OCI-LY1 (cell line): ENCODE results near the gene ZNF362.

Experiments used
- H2AFZ ChIP-seq: fragments of 200-600 bp; sonication (generic), shearing (Covaris generic); 2 replicates; pipeline ENCODE4 v1.6.0; 2014; ENCODE audit warnings: antibody characterized with exemption, mild to moderate bottlenecking, low read length
- H3F3A ChIP-seq: fragments of 200-600 bp; sonication (generic), shearing (Covaris generic); 2 replicates; pipeline ENCODE4 v1.6.0; 2014; ENCODE audit warnings: mild to moderate bottlenecking, antibody characterized with exemption, low read length, moderate library complexity; ENCODE audit not compliant: insufficient read depth
- H3K27ac ChIP-seq: fragments of 200-600 bp; sonication (generic); 2 replicates; pipeline ENCODE4 v1.5.1; 2014; ENCODE audit warnings: low read length, mixed run types, mild to moderate bottlenecking, low read depth; ENCODE audit not compliant: poor library complexity, severe bottlenecking
- H3K27me3 ChIP-seq: fragments of 200-600 bp; sonication (generic); 2 replicates; pipeline ENCODE4 v1.6.0; 2014; ENCODE audit warnings: antibody characterized with exemption, mild to moderate bottlenecking, low read length, moderate library complexity; ENCODE audit not compliant: insufficient read depth
- H3K36me3 ChIP-seq: fragments of 200-600 bp; sonication (generic); 2 replicates; pipeline ENCODE4 v1.6.1; 2014; ENCODE audit warnings: mild to moderate bottlenecking, antibody characterized with exemption, low read length, moderate library complexity, mixed read lengths; ENCODE audit not compliant: insufficient read depth
- H3K4me1 ChIP-seq: fragments of 200-600 bp; sonication (generic); 2 replicates; pipeline ENCODE4 v1.5.1; 2014; ENCODE audit warnings: mild to moderate bottlenecking, low read length, moderate library complexity; ENCODE audit not compliant: insufficient read depth, severe bottlenecking
- H3K4me2 ChIP-seq: fragments of 200-600 bp; sonication (generic), shearing (Covaris generic); 2 replicates; pipeline ENCODE4 v1.6.1; 2014; ENCODE audit warnings: low read length
- H3K4me3 ChIP-seq: fragments of 200-600 bp; sonication (generic); 2 replicates; pipeline ENCODE4 v1.5.1; 2014; ENCODE audit warnings: low read length, low read depth, mild to moderate bottlenecking, mixed read lengths; ENCODE audit not compliant: poor library complexity, severe bottlenecking
- H3K79me2 ChIP-seq: fragments of 200-600 bp; shearing (Covaris generic); 2 replicates; pipeline ENCODE4 v1.6.1; 2016; ENCODE audit warnings: mixed run types, low read length, mixed read lengths; ENCODE audit not compliant: insufficient read depth
- H3K9ac ChIP-seq: fragments of 200-600 bp; sonication (generic), shearing (Covaris generic); 2 replicates; pipeline ENCODE4 v1.6.1; 2014; ENCODE audit warnings: mild to moderate bottlenecking, low read length, mixed read lengths
- H3K9me2 ChIP-seq: fragments of 200-600 bp; sonication (generic), shearing (Covaris generic); 2 replicates; pipeline ENCODE4 v1.6.1; 2014; ENCODE audit warnings: low read depth, mild to moderate bottlenecking, low read length, mixed read lengths
- H3K9me3 ChIP-seq: fragments of 200-600 bp; shearing (Covaris generic); 2 replicates; pipeline ENCODE4 v1.6.1; 2014; ENCODE audit warnings: low read length, mixed read lengths
- H4K20me1 ChIP-seq: fragments of 200-600 bp; sonication (generic), shearing (Covaris generic); 2 replicates; pipeline ENCODE4 v1.6.0; 2016; ENCODE audit warnings: mild to moderate bottlenecking, low read length; ENCODE audit not compliant: insufficient read depth
- EZH2 ChIP-seq: fragments of 200-600 bp; sonication (generic), shearing (Covaris generic); IDR thresholded peaks from 2 replicates; pipeline ENCODE4 v1.8.0; 2017; ENCODE audit warnings: borderline replicate concordance, mixed run types, mild to moderate bottlenecking, antibody characterized with exemption, low read length, moderate library complexity, mixed read lengths
- TF ChIP-seq, protein P1 (sequence below): fragments of 200-600 bp; sonication (generic), shearing (Covaris generic); IDR thresholded peaks from 2 replicates; pipeline ENCODE4 v1.5.1; 2017; ENCODE audit warnings: mild to moderate bottlenecking, antibody characterized with exemption, low read length, moderate library complexity, mixed read lengths

Gene ZNF362

DNA sequence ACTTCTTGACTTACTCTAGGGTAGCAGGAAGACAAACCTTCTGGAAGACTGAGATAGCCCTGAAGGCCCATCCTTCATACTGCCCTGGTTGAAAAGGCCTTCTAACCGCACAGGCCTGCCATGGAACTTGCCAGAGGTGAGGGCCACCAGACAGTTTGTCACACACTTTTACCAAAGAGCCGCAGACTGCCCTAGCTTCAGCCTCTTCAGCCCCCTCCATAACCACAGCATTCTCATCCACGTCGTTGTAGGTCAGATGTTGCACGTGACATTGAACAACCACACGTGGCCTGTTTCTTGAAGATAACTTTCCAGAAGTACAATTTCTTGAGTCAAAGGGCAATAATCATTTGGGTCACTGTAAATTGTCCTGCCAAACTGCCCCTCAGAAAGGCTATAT, 18.9 kb downstream of the ZNF362 start:
- H2AFZ ChIP-seq: no peak overlapping the region
- no peaks in the 10 kb centered on the region for H3K9me3 ChIP-seq
- TF ChIP-seq, protein P1, sequence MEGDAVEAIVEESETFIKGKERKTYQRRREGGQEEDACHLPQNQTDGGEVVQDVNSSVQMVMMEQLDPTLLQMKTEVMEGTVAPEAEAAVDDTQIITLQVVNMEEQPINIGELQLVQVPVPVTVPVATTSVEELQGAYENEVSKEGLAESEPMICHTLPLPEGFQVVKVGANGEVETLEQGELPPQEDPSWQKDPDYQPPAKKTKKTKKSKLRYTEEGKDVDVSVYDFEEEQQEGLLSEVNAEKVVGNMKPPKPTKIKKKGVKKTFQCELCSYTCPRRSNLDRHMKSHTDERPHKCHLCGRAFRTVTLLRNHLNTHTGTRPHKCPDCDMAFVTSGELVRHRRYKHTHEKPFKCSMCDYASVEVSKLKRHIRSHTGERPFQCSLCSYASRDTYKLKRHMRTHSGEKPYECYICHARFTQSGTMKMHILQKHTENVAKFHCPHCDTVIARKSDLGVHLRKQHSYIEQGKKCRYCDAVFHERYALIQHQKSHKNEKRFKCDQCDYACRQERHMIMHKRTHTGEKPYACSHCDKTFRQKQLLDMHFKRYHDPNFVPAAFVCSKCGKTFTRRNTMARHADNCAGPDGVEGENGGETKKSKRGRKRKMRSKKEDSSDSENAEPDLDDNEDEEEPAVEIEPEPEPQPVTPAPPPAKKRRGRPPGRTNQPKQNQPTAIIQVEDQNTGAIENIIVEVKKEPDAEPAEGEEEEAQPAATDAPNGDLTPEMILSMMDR: no peak
- TF ChIP-seq EZH2: no peak
- no peaks in the 10 kb centered on the region for H4K20me1 ChIP-seq
- H3K27me3 ChIP-seq: no peaks in the 10 kb centered on the region
- H3K4me2 ChIP-seq: no peak overlapping the region
- H3K9me2 ChIP-seq: no peaks in the 10 kb centered on the region
- H3K4me1 ChIP-seq: no peaks in the 10 kb centered on the region
- no peaks in the 10 kb centered on the region for H3K79me2 ChIP-seq
- no peaks in the 10 kb centered on the region for H3F3A ChIP-seq
- H3K36me3 ChIP-seq: no peaks in the 10 kb centered on the region
- H3K4me3 ChIP-seq: no peak overlapping the region
- no peak overlapping the region for H3K27ac ChIP-seq
- H3K9ac ChIP-seq: no peak overlapping the region

DNA sequence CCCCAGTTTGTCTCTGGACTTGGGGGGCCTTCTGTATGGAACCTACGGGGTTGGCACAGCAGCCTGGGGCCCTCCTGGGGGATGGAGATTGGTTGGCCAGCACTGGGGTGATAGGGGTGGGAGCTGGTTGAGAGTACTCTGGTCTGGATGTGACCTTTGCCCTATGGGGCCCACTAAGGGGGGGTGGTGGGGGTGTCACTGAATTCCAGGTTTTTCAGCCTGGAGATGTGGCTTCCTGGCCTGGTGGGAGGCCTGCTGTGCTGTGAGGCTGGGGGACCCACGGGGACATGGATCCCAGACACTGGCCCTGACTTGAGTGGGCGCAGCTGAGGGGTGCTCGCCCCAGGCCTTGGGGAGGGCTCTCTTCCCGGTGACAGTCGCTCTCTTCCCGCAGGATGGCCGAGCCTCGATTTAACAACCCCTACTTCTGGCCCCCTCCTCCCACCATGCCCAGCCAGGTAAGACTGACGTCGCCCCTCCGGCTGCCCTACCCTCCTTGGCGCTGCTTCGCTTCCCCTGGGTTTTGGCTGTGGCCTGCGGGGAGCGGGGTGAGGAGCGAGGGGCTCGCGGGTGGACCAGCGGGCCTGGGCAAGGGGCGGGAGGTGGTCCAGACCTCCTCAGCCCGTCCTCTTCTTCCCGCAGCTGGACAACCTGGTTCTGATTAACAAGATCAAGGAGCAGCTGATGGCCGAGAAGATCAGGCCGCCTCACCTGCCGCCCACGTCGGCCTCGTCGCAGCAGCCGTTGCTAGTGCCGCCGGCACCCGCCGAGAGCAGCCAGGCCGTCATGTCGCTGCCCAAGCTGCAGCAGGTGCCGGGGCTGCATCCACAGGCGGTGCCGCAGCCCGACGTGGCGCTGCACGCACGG, 19.6 kb downstream of the ZNF362 start:
- Histone ChIP-seq H3K27me3 (no peaks in the 10 kb centered on the region), H3F3A (no peaks in the 10 kb centered on the region), H2AFZ (no peak overlapping the region), H3K9me3 (no peaks in the 10 kb centered on the region), H3K79me2 (no peaks in the 10 kb centered on the region), H4K20me1 (no peaks in the 10 kb centered on the region), H3K4me3 (no peak overlapping the region), H3K9me2 (no peaks in the 10 kb centered on the region), H3K4me2 (no peak overlapping the region), H3K4me1 (no peaks in the 10 kb centered on the region), H3K9ac (no peak overlapping the region), H3K36me3 (no peaks in the 10 kb centered on the region), H3K27ac (no peak overlapping the region)
- TF ChIP-seq, protein P1: no peak
- TF ChIP-seq EZH2: no peak

DNA sequence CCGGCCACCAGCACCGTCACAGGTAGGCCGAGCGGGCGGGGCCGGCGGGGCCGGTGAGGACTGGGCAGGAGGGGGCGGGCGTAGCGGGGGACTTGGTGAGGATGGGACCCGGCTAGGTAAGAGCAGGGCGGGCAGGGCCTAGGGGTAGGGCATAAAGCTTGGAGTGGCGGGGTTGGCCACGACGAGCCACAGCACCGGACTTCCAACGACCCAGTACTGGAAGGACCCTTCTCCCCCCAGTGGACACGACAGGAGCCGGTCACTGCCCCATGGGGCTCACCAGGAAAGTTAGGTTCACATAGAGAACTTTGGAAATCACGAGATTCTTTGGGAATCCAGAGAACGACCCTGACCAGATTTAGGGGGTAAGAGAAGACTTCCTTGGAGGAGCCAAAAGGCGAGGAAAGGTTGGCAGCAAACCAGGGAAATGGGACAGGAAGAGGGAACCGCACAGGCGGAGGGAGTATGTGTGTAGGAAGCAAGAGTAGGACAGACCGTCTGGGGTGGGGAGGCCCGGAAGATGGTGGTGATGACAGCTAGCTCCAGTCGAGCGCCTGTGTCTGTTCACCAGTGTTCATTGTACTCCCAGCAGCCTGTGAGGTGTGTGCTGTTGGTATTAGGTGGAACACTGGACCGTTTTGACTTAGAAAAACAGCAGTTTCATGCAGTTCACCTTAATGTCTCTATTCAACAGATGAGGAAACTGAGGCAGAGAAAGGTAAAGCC, 20.4 kb downstream of the ZNF362 start:
- no peaks in the 10 kb centered on the region for H3K4me1 ChIP-seq
- no peak overlapping the region for H3K4me3 ChIP-seq
- TF ChIP-seq, protein P1: no peak
- TF ChIP-seq EZH2: no peak

More for the DNA sequence above, 20.4 kb downstream of the ZNF362 start:
- no peaks in the 10 kb centered on the region for H3K36me3 ChIP-seq
- H3K27me3 ChIP-seq: no peaks in the 10 kb centered on the region
- H4K20me1 ChIP-seq: no peaks in the 10 kb centered on the region
- H3K9ac ChIP-seq: no peak overlapping the region
- no peak overlapping the region for H2AFZ ChIP-seq
- no peaks in the 10 kb centered on the region for H3K9me2 ChIP-seq
- H3K9me3 ChIP-seq: no peaks in the 10 kb centered on the region
- no peaks in the 10 kb centered on the region for H3F3A ChIP-seq
- no peaks in the 10 kb centered on the region for H3K79me2 ChIP-seq
- H3K27ac ChIP-seq: no peak overlapping the region
- H3K4me2 ChIP-seq: no peak overlapping the region
